Trophoblast cell (in vitro differentiated cells and primary cell): Measurements from ENCODE around the gene MDM2.

ENCODE experiments used
- DNase-seq, 2 donors: peaks; one replicate each; pipeline ENCODE4 v3.0.0-alpha.2; 2016
- H2AFZ ChIP-seq: 2 replicates; pipeline ENCODE4 v1.6.1; 2013; ENCODE audit warnings: low read length, moderate library complexity, mild to moderate bottlenecking; ENCODE audit not compliant: insufficient read depth, poor library complexity
- H2AK5ac ChIP-seq: 2 replicates; pipeline ENCODE4 v1.6.1; 2013; ENCODE audit warnings: mild to moderate bottlenecking, low read length
- H2BK120ac ChIP-seq: 2 replicates; pipeline ENCODE4 v1.6.1; 2013; ENCODE audit warnings: low read length, mild to moderate bottlenecking, moderate library complexity; ENCODE audit not compliant: insufficient read depth, poor library complexity
- H2BK12ac ChIP-seq: 2 replicates; pipeline ENCODE4 v1.6.1; 2013; ENCODE audit warnings: mild to moderate bottlenecking, low read length, moderate library complexity
- H2BK5ac ChIP-seq: 2 replicates; pipeline ENCODE4 v1.6.1; 2013; ENCODE audit warnings: low read length, low read depth, moderate library complexity, mild to moderate bottlenecking; ENCODE audit not compliant: poor library complexity
- H3K14ac ChIP-seq: 2 replicates; pipeline ENCODE4 v1.6.1; 2013; ENCODE audit warnings: mild to moderate bottlenecking, low read length
- H3K18ac ChIP-seq: 2 replicates; pipeline ENCODE4 v1.6.1; 2013; ENCODE audit warnings: mild to moderate bottlenecking, low read length
- H3K23ac ChIP-seq: 2 replicates; pipeline ENCODE4 v1.6.1; 2013; ENCODE audit warnings: low read length
- H3K27ac ChIP-seq: 2 replicates; pipeline ENCODE4 v1.5.1; 2013; ENCODE audit warnings: low read depth, mild to moderate bottlenecking, inconsistent platforms, low read length, moderate library complexity
- H3K27me3 ChIP-seq: 2 replicates; pipeline ENCODE4 v1.6.1; 2013; ENCODE audit warnings: inconsistent platforms, mild to moderate bottlenecking, low read length, moderate library complexity; ENCODE audit not compliant: insufficient read depth
- H3K36me3 ChIP-seq, 2 experiments: 1 replicate in 1 of 2; 2 replicates in 1 of 2; pipeline ENCODE4 v1.6.1; 2013; ENCODE audit warnings: low read length in 2 of 2, mild to moderate bottlenecking in 2 of 2, moderate library complexity in 1 of 2; ENCODE audit not compliant: insufficient read depth in 2 of 2, control insufficient read depth in 1 of 2
- H3K4ac ChIP-seq: 2 replicates; pipeline ENCODE4 v1.6.1; 2013; ENCODE audit warnings: low read depth, mild to moderate bottlenecking, low read length, moderate library complexity
- H3K4me1 ChIP-seq, 2 experiments: 1 replicate in 1 of 2; 2 replicates in 1 of 2; pipeline ENCODE4 v1.6.1; 2013; ENCODE audit warnings: low read length in 2 of 2, mild to moderate bottlenecking in 2 of 2, moderate library complexity in 1 of 2; ENCODE audit not compliant: insufficient read depth in 2 of 2, control insufficient read depth in 1 of 2
- H3K4me2 ChIP-seq: 2 replicates; pipeline ENCODE4 v1.6.1; 2013; ENCODE audit warnings: inconsistent platforms, mild to moderate bottlenecking, low read length, moderate library complexity
- H3K4me3 ChIP-seq: 2 replicates; pipeline ENCODE4 v1.5.1; 2013; ENCODE audit warnings: mild to moderate bottlenecking, low read depth, low read length, inconsistent platforms
- H3K79me1 ChIP-seq: one replicate; pipeline ENCODE4 v1.6.1; 2013; ENCODE audit warnings: low read length
- H3K79me2 ChIP-seq: 2 replicates; pipeline ENCODE4 v1.6.1; 2013; ENCODE audit warnings: low read length, mild to moderate bottlenecking; ENCODE audit not compliant: control insufficient read depth, insufficient read depth, poor library complexity
- H3K9ac ChIP-seq: 2 replicates; pipeline ENCODE4 v1.6.1; 2013; ENCODE audit warnings: mild to moderate bottlenecking, low read length
- H3K9me3 ChIP-seq: 2 replicates; pipeline ENCODE4 v1.6.1; 2013; ENCODE audit warnings: low read depth, mild to moderate bottlenecking, control low read depth, inconsistent platforms, low read length; ENCODE audit not compliant: insufficient read depth
- H4K12ac ChIP-seq: 2 replicates; pipeline ENCODE4 v1.6.1; 2013; ENCODE audit warnings: low read depth, mild to moderate bottlenecking, low read length, moderate library complexity
- H4K8ac ChIP-seq: 2 replicates; pipeline ENCODE4 v1.6.1; 2013; ENCODE audit warnings: low read depth, mild to moderate bottlenecking, low read length, moderate library complexity
- H4K91ac ChIP-seq: one replicate; pipeline ENCODE4 v1.6.1; 2013; ENCODE audit warnings: low read depth, mild to moderate bottlenecking, low read length, moderate library complexity
- WGBS: extraction: QIAGEN DNeasy Blood & Tissue Kit; methylation state at CpG from one replicate; pipeline ENCODE4 v1.1.7; 2013; ENCODE audit warnings: missing lambda C conversion rate; ENCODE audit not compliant: insufficient read length, insufficient coverage; ENCODE audit errors: extremely low coverage; 5-methylcytosine and 5-hydroxymethylcytosine counted together

MDM2 gene

GRCh38 chr12:68855111-68855510 lies 47.1 kb downstream of the MDM2 start:
- H3K79me1 ChIP-seq = no peaks in the 10 kb centered on the region
- no peak overlapping the region for H2AFZ ChIP-seq
- no peaks in the 10 kb centered on the region for H3K4me1 ChIP-seq
- H3K27me3 ChIP-seq = no peaks in the 10 kb centered on the region
- H3K4me2 ChIP-seq = no peak overlapping the region
- no peak overlapping the region for H3K27ac ChIP-seq
- DNase-seq = no peak
- no peak overlapping the region for H3K18ac ChIP-seq
- no peak overlapping the region for H2AK5ac ChIP-seq
- H4K12ac ChIP-seq = no peak overlapping the region
- H3K4ac ChIP-seq = no peak overlapping the region
- H3K23ac ChIP-seq = no peak overlapping the region
- H4K8ac ChIP-seq = no peak overlapping the region
- no peak overlapping the region for H2BK12ac ChIP-seq
- H2BK5ac ChIP-seq = no peak overlapping the region
- no peak overlapping the region for H3K9ac ChIP-seq
- H2BK120ac ChIP-seq = no peak overlapping the region
- no peak overlapping the region for H3K14ac ChIP-seq
- H3K4me3 ChIP-seq = no peak overlapping the region
- no peaks in the 10 kb centered on the region for H3K79me2 ChIP-seq
- H3K9me3 ChIP-seq = no peaks in the 10 kb centered on the region
- H3K36me3 ChIP-seq = no peaks in the 10 kb centered on the region
- WGBS = no CpG with 5 or more reads among the region's 3 CpGs
- H4K91ac ChIP-seq = no peak overlapping the region

GRCh38 chr12:68855771-68856170 lies 47.8 kb downstream of the MDM2 start:
- no peak overlapping the region for H3K14ac ChIP-seq
- H4K12ac ChIP-seq = no peak overlapping the region
- no peak overlapping the region for H2AFZ ChIP-seq
- no peak overlapping the region for H3K4ac ChIP-seq
- no peak overlapping the region for H2BK5ac ChIP-seq
- H3K36me3 ChIP-seq = no peaks in the 10 kb centered on the region
- H3K4me2 ChIP-seq = no peak overlapping the region
- no peak overlapping the region for H3K27ac ChIP-seq
- no peak overlapping the region for H4K8ac ChIP-seq
- no CpG with 5 or more reads among the region's 8 CpGs for WGBS
- H3K27me3 ChIP-seq = no peaks in the 10 kb centered on the region
- H4K91ac ChIP-seq = no peak overlapping the region
- H3K18ac ChIP-seq = no peak overlapping the region
- no peaks in the 10 kb centered on the region for H3K79me1 ChIP-seq
- H2BK12ac ChIP-seq = no peak overlapping the region
- no peaks in the 10 kb centered on the region for H3K9me3 ChIP-seq
- H2AK5ac ChIP-seq = no peak overlapping the region
- H3K4me3 ChIP-seq = no peak overlapping the region
- no peaks in the 10 kb centered on the region for H3K4me1 ChIP-seq
- no peak overlapping the region for H3K23ac ChIP-seq
- no peak overlapping the region for H3K9ac ChIP-seq
- H3K79me2 ChIP-seq = no peaks in the 10 kb centered on the region
- no peak overlapping the region for H2BK120ac ChIP-seq
- DNase-seq = no peak

GRCh38 chr12:68856510-68856909 lies 48.5 kb downstream of the MDM2 start:
- WGBS = no CpG with 5 or more reads among the region's 3 CpGs
- H3K4me3 ChIP-seq = no peak overlapping the region

GRCh38 chr12:68861890-68862289 lies 53.9 kb downstream of the MDM2 start:
- no peak overlapping the region for H3K4ac ChIP-seq
- no peak for DNase-seq
- H2BK12ac ChIP-seq = no peak overlapping the region
- no peaks in the 10 kb centered on the region for H3K36me3 ChIP-seq
- H3K27ac ChIP-seq = no peak overlapping the region
- no peaks in the 10 kb centered on the region for H3K4me1 ChIP-seq
- H3K18ac ChIP-seq = no peak overlapping the region
- no peaks in the 10 kb centered on the region for H3K79me1 ChIP-seq
- no CpG with 5 or more reads among the region's 3 CpGs for WGBS
- H3K4me2 ChIP-seq = no peak overlapping the region
- no peak overlapping the region for H3K23ac ChIP-seq
- no peak overlapping the region for H4K12ac ChIP-seq
- H4K8ac ChIP-seq = no peak overlapping the region
- no peaks in the 10 kb centered on the region for H3K79me2 ChIP-seq
- H3K9me3 ChIP-seq = no peaks in the 10 kb centered on the region
- H2AFZ ChIP-seq = no peak overlapping the region
- H2AK5ac ChIP-seq = no peak overlapping the region
- no peak overlapping the region for H3K14ac ChIP-seq
- no peak overlapping the region for H3K4me3 ChIP-seq
- H3K9ac ChIP-seq = no peak overlapping the region
- no peaks in the 10 kb centered on the region for H3K27me3 ChIP-seq
- no peak overlapping the region for H2BK5ac ChIP-seq
- no peak overlapping the region for H2BK120ac ChIP-seq
- no peak overlapping the region for H4K91ac ChIP-seq

More at GRCh38 chr12:68856510-68856909, 48.5 kb downstream of the MDM2 start:
- Histone ChIP-seq H3K4me1 (no peaks in the 10 kb centered on the region), H2BK5ac (no peak overlapping the region), H3K4ac (no peak overlapping the region), H3K79me2 (no peaks in the 10 kb centered on the region), H2AK5ac (no peak overlapping the region), H4K12ac (no peak overlapping the region), H3K27ac (no peak overlapping the region), H3K36me3 (no peaks in the 10 kb centered on the region), H2BK12ac (no peak overlapping the region), H3K14ac (no peak overlapping the region), H3K9ac (no peak overlapping the region), H3K27me3 (no peaks in the 10 kb centered on the region), H3K9me3 (no peaks in the 10 kb centered on the region), H4K91ac (no peak overlapping the region), H2AFZ (no peak overlapping the region), H3K4me2 (no peak overlapping the region), H3K18ac (no peak overlapping the region), H3K23ac (no peak overlapping the region), H3K79me1 (no peaks in the 10 kb centered on the region), H4K8ac (no peak overlapping the region), H2BK120ac (no peak overlapping the region)
- DNase-seq = no peak
